Body of pancreas (tissue), 4 donors: Measurements from ENCODE around the gene SIK3. TPM values are rescaled to one million over a fixed set of nuclear protein-coding genes. Genes with fewer than 3 reads are reported as not detected.

Experiments used
- ATAC-seq: fragments of 150-250 bp; one replicate; pipeline ENCODE4 v1.9.1; 2016
- DNase-seq, 4 donors: peaks; one replicate each; pipeline ENCODE4 v3.0.0-alpha.2; 2019
- H3K27ac ChIP-seq, 4 donors: fragments of 200-600 bp; sonication (generic); 1 replicate in 3 of 4; 2 replicates in 1 of 4; pipeline versions ENCODE4 v1.5.1 to v1.6.1; 2016 to 2019; ENCODE audit warnings: mild to moderate bottlenecking in 1 of 4, mixed read lengths in 1 of 4, moderate library complexity in 1 of 4
- H3K27me3 ChIP-seq, 2 donors: fragments of 200-600 bp; sonication (generic); one replicate each; pipeline ENCODE4 v1.6.0; 2016; ENCODE audit warnings: mild to moderate bottlenecking in 1 of 2
- H3K36me3 ChIP-seq, 2 donors: fragments of 200-600 bp; sonication (generic); replicated peaks in 1 of 2; 2 replicates each; pipeline ENCODE4 v1.5.1; 2016; ENCODE audit warnings: low read depth in 2 of 2; ENCODE audit not compliant: insufficient read depth in 1 of 2
- H3K4me1 ChIP-seq: fragments of 200-600 bp; sonication (generic); one replicate; pipeline ENCODE4 v1.6.0; 2016
- H3K4me3 ChIP-seq, 2 donors: fragments of 200-600 bp; sonication (generic); 1 replicate in 1 of 2; 2 replicates in 1 of 2; pipeline ENCODE4 v1.5.1; 2016 to 2019
- H3K9me3 ChIP-seq, 3 donors: fragments of 200-600 bp; sonication (generic); 1 replicate in 2 of 3; 2 replicates in 1 of 3; pipeline ENCODE4 v1.5.1; 2016
- CTCF ChIP-seq, 7 experiments: fragments of 450-650 bp in 4 of 7; fragments of 200-600 bp in 3 of 7; sonication (generic) in 3 of 7; IDR thresholded peaks; one replicate each; pipeline ENCODE4 v1.5.1; 2016 to 2019; ENCODE audit warnings: antibody characterized with exemption in 7 of 7
- POLR2A ChIP-seq, 3 donors: fragments of 450-650 bp; IDR thresholded peaks; one replicate each; pipeline ENCODE4 v1.6.1; 2016; ENCODE audit warnings: antibody characterized with exemption in 3 of 3, mild to moderate bottlenecking in 2 of 3
- WGBS, 2 donors: methylation state at CpG; one replicate each; pipeline ENCODE4 v1.1.5; 2017; 5-methylcytosine and 5-hydroxymethylcytosine counted together
- intact Hi-C: fragments of 100-400 bp; cut with DNase I; formaldehyde crosslinking; loops from one replicate; pipeline ENCODE4 v1.15.1; 2023
- total RNA-seq, 2 donors: library from RNA; depleted of rRNA; stranded (reverse); fragments of >200 nt; gene quantifications; one replicate each; pipeline ENCODE4 v1.1.0, GENCODE V29; 2016

The SIK3 gene
- 10 to 100 TPM; 24.1 to 46.1 TPM for total RNA-seq

- 2 to 4% methylated on average over 12 to 42 of the region's 78 CpGs for WGBS, 2 donors
- TF ChIP-seq POLR2A (IDR thresholded peaks at IDR 0.05) (peak; percentile 66 to 87 (median 77)), CTCF (IDR thresholded peaks at IDR 0.05) (peak in 6 of 7 experiments; percentile 17 to 74 (median 44))
- H3K27ac ChIP-seq: peak within 1 kb of the TSS; percentile 98 to 99 (median 98)
- DNase-seq (peak; percentile 96 to 97 (median 96)), ATAC-seq (peak; percentile 85)
- H3K4me3 ChIP-seq: peak within 1 kb of the TSS; percentile 42 to 74
- H3K9me3 ChIP-seq: no peaks in the 10 kb centered on the region
- no peaks in the 10 kb centered on the region for H3K36me3 ChIP-seq
- H3K4me1 ChIP-seq: peaks cover 47% of the 10 kb centered on the region
- no peaks in the 10 kb centered on the region for H3K27me3 ChIP-seq
- intact Hi-C loops: no loop called here
These were observed at the start of gene SIK3 for GRCh38 chr11:117098269-117099232. SIK3 (minus strand) TSS chr11:117098428; CDS start chr11:117098415, 13 bp downstream.

- intact Hi-C loops: no loop called here
- peaks cover 57% of the 10 kb centered on the region for H3K4me1 ChIP-seq
- no peaks in the 10 kb centered on the region for H3K27me3 ChIP-seq
- no peaks in the 10 kb centered on the region for H3K36me3 ChIP-seq
- DNase-seq: no peak
- WGBS, 2 donors: 60 to 63% methylated on average over 10 of the region's 10 CpGs
- no peak for ATAC-seq
- TF ChIP-seq POLR2A (IDR thresholded peaks at IDR 0.05): no peak
- TF ChIP-seq CTCF (IDR thresholded peaks at IDR 0.05): no peak
- no peak overlapping the region for H3K4me3 ChIP-seq
- peak overlapping the region in 2 of 4 donors; percentile 27 to 32 for H3K27ac ChIP-seq
- H3K9me3 ChIP-seq: no peaks in the 10 kb centered on the region
These were observed 48.3 kb upstream of the SIK3 start for GRCh38 chr11:117146521-117146920.

- DNase-seq (peak in 2 of 4 donors; percentile 8 to 21), ATAC-seq (no peak)
- peak overlapping the region in 1 of 2 donors; percentile 91 for H3K4me3 ChIP-seq
- intact Hi-C loops: no loop called here
- peaks cover 46% of the 10 kb centered on the region for H3K4me1 ChIP-seq
- H3K27ac ChIP-seq: peak overlapping the region; percentile 93 to 97 (median 95)
- H3K36me3 ChIP-seq: no peaks in the 10 kb centered on the region
- no peaks in the 10 kb centered on the region for H3K9me3 ChIP-seq
- no peaks in the 10 kb centered on the region for H3K27me3 ChIP-seq
- WGBS, 2 donors: 4% methylated on average over 5 of the region's 5 CpGs
- TF ChIP-seq CTCF (IDR thresholded peaks at IDR 0.05) (peak in 3 of 7 experiments; percentile 5 to 15 (median 6)), POLR2A (IDR thresholded peaks at IDR 0.05) (peak in 1 of 3 donors; percentile 4)
These were observed 47.1 kb upstream of the SIK3 start for GRCh38 chr11:117145393-117145761.

- 0% methylated on average over 30 to 59 of the region's 62 CpGs for WGBS, 2 donors
- no peaks in the 10 kb centered on the region for H3K36me3 ChIP-seq
- DNase-seq: peak; percentile 75 to 89 (median 80)
- intact Hi-C loops: no loop called here
- H3K27ac ChIP-seq: peak overlapping the region; percentile 93 to 97 (median 95)
- H3K27me3 ChIP-seq: no peaks in the 10 kb centered on the region
- peaks cover 40% of the 10 kb centered on the region for H3K4me1 ChIP-seq
- H3K4me3 ChIP-seq: peak overlapping the region; percentile 71 to 91
- H3K9me3 ChIP-seq: no peaks in the 10 kb centered on the region
- peak; percentile 65 for ATAC-seq
- peak in 2 of 3 donors; percentile 35 to 46 for TF ChIP-seq POLR2A (IDR thresholded peaks at IDR 0.05)
- TF ChIP-seq CTCF (IDR thresholded peaks at IDR 0.05): no peak
These were observed 46.5 kb upstream of the SIK3 start for GRCh38 chr11:117144477-117145392.
